HepG2 (cell line): Measurements from ENCODE around the gene PRKCZ. TPM values are rescaled to one million over a fixed set of nuclear protein-coding genes. Genes with fewer than 3 reads are reported as not detected.

ENCODE experiments used
- FOSL2 ChIP-seq: sonication (generic); formaldehyde crosslinking; IDR thresholded peaks from 2 replicates; pipeline ENCODE4 v1.4.0; 2020; ENCODE audit warnings: missing genetic modification reagents
- MED13 ChIP-seq: sonication (generic); formaldehyde crosslinking; IDR thresholded peaks from 2 replicates; pipeline ENCODE4 v1.5.0; 2020; ENCODE audit warnings: missing genetic modification reagents
- NFIB ChIP-seq: sonication (generic); formaldehyde crosslinking; IDR thresholded peaks from 2 replicates; pipeline ENCODE4 v1.9.0; 2021; ENCODE audit warnings: missing genetic modification reagents, mild to moderate bottlenecking, borderline replicate concordance
- ONECUT2 ChIP-seq: sonication (generic); formaldehyde crosslinking; IDR thresholded peaks from 2 replicates; pipeline ENCODE4 v1.4.0; 2020; ENCODE audit warnings: missing genetic modification reagents
- RFXAP ChIP-seq: sonication (generic); formaldehyde crosslinking; IDR thresholded peaks from 2 replicates; pipeline ENCODE4 v1.4.0; 2020; ENCODE audit warnings: missing genetic modification reagents, borderline replicate concordance
- SIN3A ChIP-seq: IDR thresholded peaks from 2 replicates; pipeline ENCODE4 v1.6.1; 2011; ENCODE audit warnings: low read depth, mild to moderate bottlenecking, control low read depth, low read length, borderline replicate concordance
- SMARCE1 ChIP-seq: fragments of 450-650 bp; IDR thresholded peaks from 2 replicates; pipeline ENCODE4 v1.6.1; 2017; ENCODE audit warnings: borderline replicate concordance
- SOX5 ChIP-seq: IDR thresholded peaks from 2 replicates; pipeline ENCODE4 v1.6.1; 2016; ENCODE audit warnings: borderline replicate concordance
- THYN1 ChIP-seq: sonication (generic); formaldehyde crosslinking; IDR thresholded peaks from 2 replicates; pipeline ENCODE4 v1.8.1; 2023; ENCODE audit warnings: low read depth, mild to moderate bottlenecking, moderate library complexity, missing genetic modification reagents, borderline replicate concordance
- ZBTB7A ChIP-seq: sonication (generic); formaldehyde crosslinking; IDR thresholded peaks from 2 replicates; pipeline ENCODE4 v1.8.0; 2022; ENCODE audit warnings: mild to moderate bottlenecking, missing genetic modification reagents
- ZNF138 ChIP-seq: sonication (generic); formaldehyde crosslinking; IDR thresholded peaks from 2 replicates; pipeline ENCODE4 v1.5.0; 2020; ENCODE audit warnings: mild to moderate bottlenecking, low read depth, missing genetic modification reagents
- ZNF557 ChIP-seq: sonication (generic); formaldehyde crosslinking; IDR thresholded peaks from 2 replicates; pipeline ENCODE4 v1.4.0; 2020; ENCODE audit warnings: missing genetic modification reagents
- ZNF652 ChIP-seq: IDR thresholded peaks from 2 replicates; pipeline ENCODE4 v1.6.1; 2016; ENCODE audit warnings: low read depth, borderline replicate concordance
- polyA plus RNA-seq, 8 experiments: library from polyadenylated mRNA; depleted of rRNA in 3 of 8; stranded (reverse) in 7 of 8; unstranded in 1 of 8; fragments of >200 nt; fragmentation: Illumina TruSeq in 4 of 8; extraction: Trizol in 4 of 8; gene quantifications; 2 replicates each; pipeline versions ENCODE4 v1.2.1 to v1.2.3, GENCODE V29; 2011 to 2016; ENCODE audit warnings: low read depth in 4 of 8, missing spikeins in 1 of 8, mixed read lengths in 1 of 8; ENCODE audit not compliant: insufficient read depth in 1 of 8
- total RNA-seq, 5 experiments: library from RNA; depleted of rRNA; stranded (reverse); fragments of >200 nt; fragmentation: Illumina TruSeq; extraction: Trizol; gene quantifications; 2 replicates each; pipeline ENCODE4 v1.2.3, GENCODE V29; 2016; ENCODE audit warnings: low read depth in 1 of 5
- TF ChIP-seq, protein P1 (sequence below), 2 experiments: IDR thresholded peaks; 2 replicates each; pipeline ENCODE4 v1.6.1; 2011 to 2012; ENCODE audit warnings: low read length in 2 of 2, borderline replicate concordance in 1 of 2, low read depth in 1 of 2, mild to moderate bottlenecking in 1 of 2, moderate library complexity in 1 of 2
- TF ChIP-seq, protein P2 (sequence below): sonication (generic); formaldehyde crosslinking; conservative IDR thresholded peaks from 2 replicates; pipeline ENCODE4 v1.8.0; 2022; ENCODE audit warnings: missing genetic modification reagents
- TF ChIP-seq, protein P3 (sequence below), 2 experiments: sonication (generic) in 1 of 2; formaldehyde crosslinking in 1 of 2; IDR thresholded peaks; 2 replicates each; pipeline versions ENCODE4 v1.4.0 to v1.6.1; 2016 to 2020; ENCODE audit warnings: borderline replicate concordance in 1 of 2, low read depth in 1 of 2, mild to moderate bottlenecking in 1 of 2, missing genetic modification reagents in 1 of 2
- TF ChIP-seq, protein P4 (sequence below): IDR thresholded peaks from 2 replicates; pipeline ENCODE4 v1.6.1; 2012; ENCODE audit warnings: low read depth, low read length, improper control_type of control experiment

PRKCZ gene
- total and polyA plus RNA-seq, 2 of the 13 experiments (the other 11 are each of a cell fraction or from before 2014, with no cell fraction given), result 34.7 to 85.2 TPM

DNA sequence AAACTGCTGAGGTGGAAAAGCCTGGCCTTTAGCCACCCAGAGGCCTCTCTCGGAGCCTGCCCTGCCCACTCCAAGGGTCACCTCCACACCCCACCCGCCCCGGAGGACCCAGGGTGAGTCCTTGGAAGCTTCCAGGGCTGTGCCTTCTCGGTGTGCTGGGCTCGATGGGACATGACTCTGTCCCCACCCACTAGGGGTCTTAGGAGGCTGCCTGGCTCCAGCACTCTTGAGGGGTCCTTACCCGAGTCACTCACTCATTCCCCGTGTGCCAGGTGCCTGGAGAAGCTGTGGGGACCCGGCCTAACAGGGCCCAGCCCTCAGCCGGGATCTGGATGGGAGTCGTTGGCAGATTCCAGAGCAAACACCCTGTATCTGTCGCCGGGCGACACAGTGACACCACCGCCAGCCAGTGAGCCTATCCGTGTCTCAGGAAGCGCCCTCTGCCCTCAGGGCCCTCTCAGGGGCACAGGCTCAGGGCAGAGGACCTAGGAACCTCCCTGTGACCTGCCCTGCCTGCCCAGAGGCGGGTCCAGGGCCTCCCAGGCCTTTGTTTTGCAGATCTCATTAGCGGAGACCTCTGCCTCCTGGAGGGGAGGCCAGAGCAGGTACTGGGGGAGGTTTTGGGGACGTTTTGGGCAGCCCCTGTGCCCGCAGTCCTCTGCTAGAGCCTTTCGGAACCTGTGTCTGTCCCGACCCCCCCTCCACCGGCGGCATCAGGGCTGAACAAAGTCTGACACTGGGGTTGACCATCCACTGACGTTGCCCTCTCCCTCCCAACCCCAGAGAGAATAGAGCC lies 3.1 kb upstream of the PRKCZ start (continued):
- TF ChIP-seq, protein P1, sequence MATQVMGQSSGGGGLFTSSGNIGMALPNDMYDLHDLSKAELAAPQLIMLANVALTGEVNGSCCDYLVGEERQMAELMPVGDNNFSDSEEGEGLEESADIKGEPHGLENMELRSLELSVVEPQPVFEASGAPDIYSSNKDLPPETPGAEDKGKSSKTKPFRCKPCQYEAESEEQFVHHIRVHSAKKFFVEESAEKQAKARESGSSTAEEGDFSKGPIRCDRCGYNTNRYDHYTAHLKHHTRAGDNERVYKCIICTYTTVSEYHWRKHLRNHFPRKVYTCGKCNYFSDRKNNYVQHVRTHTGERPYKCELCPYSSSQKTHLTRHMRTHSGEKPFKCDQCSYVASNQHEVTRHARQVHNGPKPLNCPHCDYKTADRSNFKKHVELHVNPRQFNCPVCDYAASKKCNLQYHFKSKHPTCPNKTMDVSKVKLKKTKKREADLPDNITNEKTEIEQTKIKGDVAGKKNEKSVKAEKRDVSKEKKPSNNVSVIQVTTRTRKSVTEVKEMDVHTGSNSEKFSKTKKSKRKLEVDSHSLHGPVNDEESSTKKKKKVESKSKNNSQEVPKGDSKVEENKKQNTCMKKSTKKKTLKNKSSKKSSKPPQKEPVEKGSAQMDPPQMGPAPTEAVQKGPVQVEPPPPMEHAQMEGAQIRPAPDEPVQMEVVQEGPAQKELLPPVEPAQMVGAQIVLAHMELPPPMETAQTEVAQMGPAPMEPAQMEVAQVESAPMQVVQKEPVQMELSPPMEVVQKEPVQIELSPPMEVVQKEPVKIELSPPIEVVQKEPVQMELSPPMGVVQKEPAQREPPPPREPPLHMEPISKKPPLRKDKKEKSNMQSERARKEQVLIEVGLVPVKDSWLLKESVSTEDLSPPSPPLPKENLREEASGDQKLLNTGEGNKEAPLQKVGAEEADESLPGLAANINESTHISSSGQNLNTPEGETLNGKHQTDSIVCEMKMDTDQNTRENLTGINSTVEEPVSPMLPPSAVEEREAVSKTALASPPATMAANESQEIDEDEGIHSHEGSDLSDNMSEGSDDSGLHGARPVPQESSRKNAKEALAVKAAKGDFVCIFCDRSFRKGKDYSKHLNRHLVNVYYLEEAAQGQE (IDR thresholded peaks at IDR 0.05; ENCODE audit: borderline replicate concordance in 1 of 2, low read depth in 1 of 2, low read length in 2 of 2), result no peak
- TF ChIP-seq ZBTB7A (CRISPR knock-in tag) (peak; percentile 65), THYN1 (CRISPR knock-in tag) (no peak), FOSL2 (no peak), SIN3A (no peak), ZNF138 (0 out of 2 replicates have a peak, but pooled peaks have one; percentile 45), RFXAP (CRISPR knock-in tag) (peak; percentile 91), MED13 (no peak), SMARCE1 (no peak), NFIB (CRISPR knock-in tag) (no peak), SOX5 (CRISPR knock-in tag) (no peak), ZNF652 (CRISPR knock-in tag) (no peak), ZNF557 (CRISPR knock-in tag) (no peak), ONECUT2 (no peak)
- TF ChIP-seq, protein P2, sequence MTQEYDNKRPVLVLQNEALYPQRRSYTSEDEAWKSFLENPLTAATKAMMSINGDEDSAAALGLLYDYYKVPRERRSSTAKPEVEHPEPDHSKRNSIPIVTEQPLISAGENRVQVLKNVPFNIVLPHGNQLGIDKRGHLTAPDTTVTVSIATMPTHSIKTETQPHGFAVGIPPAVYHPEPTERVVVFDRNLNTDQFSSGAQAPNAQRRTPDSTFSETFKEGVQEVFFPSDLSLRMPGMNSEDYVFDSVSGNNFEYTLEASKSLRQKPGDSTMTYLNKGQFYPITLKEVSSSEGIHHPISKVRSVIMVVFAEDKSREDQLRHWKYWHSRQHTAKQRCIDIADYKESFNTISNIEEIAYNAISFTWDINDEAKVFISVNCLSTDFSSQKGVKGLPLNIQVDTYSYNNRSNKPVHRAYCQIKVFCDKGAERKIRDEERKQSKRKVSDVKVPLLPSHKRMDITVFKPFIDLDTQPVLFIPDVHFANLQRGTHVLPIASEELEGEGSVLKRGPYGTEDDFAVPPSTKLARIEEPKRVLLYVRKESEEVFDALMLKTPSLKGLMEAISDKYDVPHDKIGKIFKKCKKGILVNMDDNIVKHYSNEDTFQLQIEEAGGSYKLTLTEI, result no peak
- TF ChIP-seq, protein P3, sequence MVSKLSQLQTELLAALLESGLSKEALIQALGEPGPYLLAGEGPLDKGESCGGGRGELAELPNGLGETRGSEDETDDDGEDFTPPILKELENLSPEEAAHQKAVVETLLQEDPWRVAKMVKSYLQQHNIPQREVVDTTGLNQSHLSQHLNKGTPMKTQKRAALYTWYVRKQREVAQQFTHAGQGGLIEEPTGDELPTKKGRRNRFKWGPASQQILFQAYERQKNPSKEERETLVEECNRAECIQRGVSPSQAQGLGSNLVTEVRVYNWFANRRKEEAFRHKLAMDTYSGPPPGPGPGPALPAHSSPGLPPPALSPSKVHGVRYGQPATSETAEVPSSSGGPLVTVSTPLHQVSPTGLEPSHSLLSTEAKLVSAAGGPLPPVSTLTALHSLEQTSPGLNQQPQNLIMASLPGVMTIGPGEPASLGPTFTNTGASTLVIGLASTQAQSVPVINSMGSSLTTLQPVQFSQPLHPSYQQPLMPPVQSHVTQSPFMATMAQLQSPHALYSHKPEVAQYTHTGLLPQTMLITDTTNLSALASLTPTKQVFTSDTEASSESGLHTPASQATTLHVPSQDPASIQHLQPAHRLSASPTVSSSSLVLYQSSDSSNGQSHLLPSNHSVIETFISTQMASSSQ (IDR thresholded peaks at IDR 0.05; ENCODE audit: low read depth), result no peak
- TF ChIP-seq, protein P3 (CRISPR knock-in tag; IDR thresholded peaks at IDR 0.05; ENCODE audit: borderline replicate concordance), result no peak
- TF ChIP-seq, protein P4, sequence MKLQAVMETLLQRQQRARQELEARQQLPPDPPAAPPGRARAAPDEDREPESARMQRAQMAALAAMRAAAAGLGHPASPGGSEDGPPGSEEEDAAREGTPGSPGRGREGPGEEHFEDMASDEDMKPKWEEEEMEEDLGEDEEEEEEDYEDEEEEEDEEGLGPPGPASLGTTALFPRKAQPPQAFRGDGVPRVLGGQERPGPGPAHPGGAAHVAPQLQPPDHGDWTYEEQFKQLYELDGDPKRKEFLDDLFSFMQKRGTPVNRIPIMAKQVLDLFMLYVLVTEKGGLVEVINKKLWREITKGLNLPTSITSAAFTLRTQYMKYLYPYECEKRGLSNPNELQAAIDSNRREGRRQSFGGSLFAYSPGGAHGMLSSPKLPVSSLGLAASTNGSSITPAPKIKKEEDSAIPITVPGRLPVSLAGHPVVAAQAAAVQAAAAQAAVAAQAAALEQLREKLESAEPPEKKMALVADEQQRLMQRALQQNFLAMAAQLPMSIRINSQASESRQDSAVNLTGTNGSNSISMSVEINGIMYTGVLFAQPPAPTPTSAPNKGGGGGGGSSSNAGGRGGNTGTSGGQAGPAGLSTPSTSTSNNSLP, result no peak
